Measurements from ENCODE around the gene DNAJB1. TPM values are rescaled to one million over a fixed set of nuclear protein-coding genes. Genes with fewer than 3 reads are reported as not detected.

DNAJB1 gene
- total and polyA plus RNA-seq, 10 of the 15 experiments (the other 5 are each of a cell fraction or from before 2014, with no cell fraction given) = 4.8 to 65.8 (median 34.9) TPM

GRCh38 chr19:14496029-14496833 is 22.0 kb downstream of the DNAJB1 start, which contains the start of gene GIPC1 (continued):
- TF ChIP-seq ZBTB40 (IDR thresholded peaks at IDR 0.05; ENCODE audit: borderline replicate concordance) (no peak), ZNF207 (IDR thresholded peaks at IDR 0.05; ENCODE audit: borderline replicate concordance) (no peak), BMI1 (IDR thresholded peaks at IDR 0.05; ENCODE audit: borderline replicate concordance) (no peak), ZNF274 (IDR thresholded peaks at IDR 0.05; ENCODE audit: insufficient read depth, insufficient read length) (no peak), KDM1A (IDR thresholded peaks at IDR 0.05; ENCODE audit: borderline replicate concordance) (no peak), ZNF24 (IDR thresholded peaks at IDR 0.05) (no peak), BRCA1 (IDR thresholded peaks at IDR 0.05; ENCODE audit: low read depth, low read length) (no peak), HSF1 (IDR thresholded peaks at IDR 0.05; ENCODE audit: low read depth, low read length) (no peak), PML (IDR thresholded peaks at IDR 0.05; ENCODE audit: low read length) (no peak), PKNOX1 (IDR thresholded peaks at IDR 0.05) (peak; percentile 91), IRF3 (IDR thresholded peaks at IDR 0.05) (peak; percentile 59; the same call in 1 of the 2 replicates), CBFB (IDR thresholded peaks at IDR 0.05; ENCODE audit: low read depth) (no peak), ESRRA (IDR thresholded peaks at IDR 0.05; ENCODE audit: low read length) (no peak), ZBTB11 (CRISPR knock-in tag; IDR thresholded peaks at IDR 0.05) (no peak)
